Esophagus muscularis mucosa (tissue), 4 donors: ENCODE measurements around the gene PCGF1. TPM values are rescaled to one million over a fixed set of nuclear protein-coding genes. Genes with fewer than 3 reads are reported as not detected.
"Not testable (repeated sequence)": the region's sequence is repeated elsewhere in the genome, so short reads cannot be mapped to it uniquely, and the experiment has no call there.

Source experiments
- DNase-seq: peaks from one replicate; pipeline ENCODE4 v3.0.0-alpha.2; 2017; ENCODE audit errors: extremely low spot score
- H3K27ac ChIP-seq, 4 donors: fragments of 200-600 bp; sonication (generic); replicated peaks in 1 of 4; 1 replicate in 3 of 4; 2 replicates in 1 of 4; pipeline ENCODE4 v1.5.1; 2016 to 2019; ENCODE audit warnings: mild to moderate bottlenecking in 1 of 4
- H3K27me3 ChIP-seq, 4 donors: fragments of 200-600 bp; sonication (generic); one replicate each; pipeline versions ENCODE4 v1.5.1 to v1.6.0; 2016 to 2019
- H3K36me3 ChIP-seq, 4 donors: fragments of 200-600 bp; sonication (generic); one replicate each; pipeline ENCODE4 v1.5.1; 2016 to 2019
- H3K4me1 ChIP-seq, 4 donors: fragments of 200-600 bp; sonication (generic); one replicate each; pipeline ENCODE4 v1.5.1; 2016 to 2019
- H3K4me3 ChIP-seq, 4 donors: fragments of 200-600 bp; sonication (generic); 1 replicate in 2 of 4; 2 replicates in 2 of 4; pipeline ENCODE4 v1.5.1; 2016 to 2019; ENCODE audit warnings: mild to moderate bottlenecking in 4 of 4, moderate library complexity in 1 of 4
- H3K9me3 ChIP-seq, 4 donors: fragments of 200-600 bp; sonication (generic); 1 replicate in 3 of 4; 2 replicates in 1 of 4; pipeline ENCODE4 v1.5.1; 2016 to 2019
- CTCF ChIP-seq, 3 experiments: fragments of 200-600 bp in 2 of 3; fragments of 450-650 bp in 1 of 3; sonication (generic) in 2 of 3; IDR thresholded peaks; one replicate each; pipeline ENCODE4 v1.5.1; 2017 to 2019; ENCODE audit warnings: antibody characterized with exemption in 3 of 3, mild to moderate bottlenecking in 2 of 3, moderate library complexity in 1 of 3
- EP300 ChIP-seq: sonication (generic); formaldehyde crosslinking; IDR thresholded peaks from one replicate; pipeline ENCODE4 v1.6.1; 2017; ENCODE audit warnings: antibody characterized with exemption
- POLR2A ChIP-seq: fragments of 450-650 bp; IDR thresholded peaks from one replicate; pipeline ENCODE4 v1.6.1; 2017; ENCODE audit warnings: antibody characterized with exemption, moderate library complexity, mild to moderate bottlenecking, low read depth
- POLR2AphosphoS5 ChIP-seq, 2 donors: sonication (generic); formaldehyde crosslinking; IDR thresholded peaks; one replicate each; pipeline ENCODE4 v1.6.1; 2017; ENCODE audit warnings: antibody characterized with exemption in 2 of 2
- WGBS: methylation state at CpG from one replicate; pipeline ENCODE4 v1.1.5; 2018; 5-methylcytosine and 5-hydroxymethylcytosine counted together
- intact Hi-C: fragments of 100-400 bp; cut with DNase I; formaldehyde crosslinking; loops from one replicate; pipeline ENCODE4 v1.15.1; 2023
- total RNA-seq, 4 donors: library from RNA; depleted of rRNA; stranded (reverse); fragments of >200 nt; gene quantifications; one replicate each; pipeline versions ENCODE4 v1.1.0 to v1.2.1, GENCODE V29; 2016

Gene PCGF1
- total RNA-seq, 4 donors from 2014 or later, result 11.3 to 14.1 (median 12.7) TPM

- TF ChIP-seq EP300 (no peak), POLR2AphosphoS5 (IDR thresholded peaks at IDR 0.05) (no peak), CTCF (IDR thresholded peaks at IDR 0.05) (no peak), POLR2A (no peak)
- H3K4me3 ChIP-seq, result no peak overlapping the region
- DNase-seq, result no peak
- H3K27me3 ChIP-seq, result no peaks in the 10 kb centered on the region
- intact Hi-C loops, result no loop called here
- peaks cover 15 to 49% (median 39%) of the 10 kb centered on the region in 4 donors for H3K36me3 ChIP-seq
- peaks cover 20 to 29% (median 28%) of the 10 kb centered on the region in 4 donors for H3K4me1 ChIP-seq
- H3K27ac ChIP-seq, result no peak overlapping the region
- no peaks in the 10 kb centered on the region for H3K9me3 ChIP-seq
- WGBS, result 89% methylated on average over 6 of the region's 6 CpGs
Measured at GRCh38 chr2:74474481-74474880, 33.0 kb downstream of the PCGF1 start.

- intact Hi-C loops, result no loop called here
- DNase-seq, result no peak
- H3K36me3 ChIP-seq, result peaks cover 9 to 36% (median 30%) of the 10 kb centered on the region in 4 donors
- H3K4me1 ChIP-seq, result peaks cover 20 to 28% (median 26%) of the 10 kb centered on the region in 4 donors
- WGBS, result 12% methylated on average over 7 of the region's 7 CpGs
- peak overlapping the region; percentile 63 to 89 (median 73) for H3K4me3 ChIP-seq
- H3K9me3 ChIP-seq, result no peaks in the 10 kb centered on the region
- no peak for TF ChIP-seq POLR2A
- no peak for TF ChIP-seq EP300
- TF ChIP-seq POLR2AphosphoS5 (IDR thresholded peaks at IDR 0.05), result no peak
- no peak for TF ChIP-seq CTCF (IDR thresholded peaks at IDR 0.05)
- H3K27ac ChIP-seq, result peak overlapping the region; percentile 80 to 90 (median 84)
- no peaks in the 10 kb centered on the region for H3K27me3 ChIP-seq
Measured at GRCh38 chr2:74472945-74473258, 34.6 kb downstream of the PCGF1 start.

GRCh38 chr2:74472086-74472944 is 35.2 kb downstream of the PCGF1 start, which contains the start of gene MRPL53:
MRPL53 (minus strand) TSS chr2:74472680; CDS start chr2:74472660, 20 bp downstream.
- H3K27me3 ChIP-seq, result no peaks in the 10 kb centered on the region
- H3K4me1 ChIP-seq, result peaks cover 20 to 28% (median 26%) of the 10 kb centered on the region in 4 donors
- peak within 1 kb of the TSS; percentile 80 to 90 (median 84) for H3K27ac ChIP-seq
- DNase-seq, result peak; percentile 98
- peaks cover 9 to 31% (median 27%) of the 10 kb centered on the region in 4 donors for H3K36me3 ChIP-seq
- TF ChIP-seq POLR2A (peak; percentile 62), EP300 (no peak), CTCF (IDR thresholded peaks at IDR 0.05) (peak in 1 of 3 experiments; percentile 21), POLR2AphosphoS5 (IDR thresholded peaks at IDR 0.05) (peak; percentile 98)
- intact Hi-C loops, result no loop called here
- peak within 1 kb of the TSS; percentile 63 to 89 (median 73) for H3K4me3 ChIP-seq
- H3K9me3 ChIP-seq, result no peaks in the 10 kb centered on the region
- under 1% methylated on average over 40 of the region's 66 CpGs for WGBS

- peak overlapping the region; percentile 63 to 89 (median 73) for H3K4me3 ChIP-seq
- peaks cover 9 to 25% (median 21%) of the 10 kb centered on the region in 4 donors for H3K36me3 ChIP-seq
- intact Hi-C loops, result no loop called here
- DNase-seq, result no peak
- TF ChIP-seq POLR2A, result no peak
- TF ChIP-seq POLR2AphosphoS5 (IDR thresholded peaks at IDR 0.05), result no peak
- no peak for TF ChIP-seq CTCF (IDR thresholded peaks at IDR 0.05)
- TF ChIP-seq EP300, result no peak
- no peaks in the 10 kb centered on the region for H3K27me3 ChIP-seq
- peak overlapping the region; percentile 80 to 90 (median 84) for H3K27ac ChIP-seq
- peaks cover 20 to 27% (median 24%) of the 10 kb centered on the region in 4 donors for H3K4me1 ChIP-seq
- 71% methylated on average over 10 of the region's 16 CpGs for WGBS
- no peaks in the 10 kb centered on the region for H3K9me3 ChIP-seq
Measured at GRCh38 chr2:74471332-74472065, 36.0 kb downstream of the PCGF1 start.

GRCh38 chr2:74470742-74471141 is 36.8 kb downstream of the PCGF1 start:
- DNase-seq, intact Hi-C loops: not testable (repeated sequence)

More at GRCh38 chr2:74470742-74471141, 36.8 kb downstream of the PCGF1 start:
- Histone ChIP-seq H3K4me1 (peaks cover 24 to 35% (median 30%) of the 10 kb centered on the region in 4 donors), H3K27ac (peak overlapping the region in 2 of 4 donors; percentile 33 to 80), H3K36me3 (peaks cover 9 to 21% (median 17%) of the 10 kb centered on the region in 4 donors)
- not testable (repeated sequence) for H3K4me3 ChIP-seq, H3K9me3 ChIP-seq, H3K27me3 ChIP-seq
- 96% methylated on average over 12 of the region's 12 CpGs for WGBS
